ENCODE results near the gene C9orf153. TPM values are rescaled to one million over a fixed set of nuclear protein-coding genes. Genes with fewer than 3 reads are reported as not detected.

The C9orf153 gene
- total RNA-seq, 1 experiment from 2014 or later: not detected

GRCh38 chr9:86175223-86175622 lies 84.2 kb downstream of the C9orf153 start:
- H3K27ac ChIP-seq (ENCODE audit: low read depth, low read length): no peak overlapping the region
- H3K9me2 ChIP-seq (ENCODE audit: insufficient read depth): no peaks in the 10 kb centered on the region
- no peaks in the 10 kb centered on the region for H3K4me1 ChIP-seq (ENCODE audit: control insufficient read depth in 1 of 2, insufficient read depth in 2 of 2, low read length in 2 of 2)
- TF ChIP-seq CEBPB (IDR thresholded peaks at IDR 0.05; ENCODE audit: low read depth) (no peak), CTCF (IDR thresholded peaks at IDR 0.05 in 2 of 3, conservative IDR thresholded peaks at IDR 0.05 in 1 of 3; ENCODE audit: borderline replicate concordance in 1 of 3, insufficient read depth in 1 of 3, low read depth in 2 of 3, low read length in 2 of 3) (no peak), ATF3 (IDR thresholded peaks at IDR 0.05) (no peak)
- POLR2A ChIA-PET: no interaction called here
- no peak overlapping the region for H3K4me2 ChIP-seq (ENCODE audit: low read length)
- H3K9ac ChIP-seq (ENCODE audit: low read length): no peak overlapping the region
- H2AFZ ChIP-seq (ENCODE audit: low read depth, low read length, poor library complexity, severe bottlenecking): no peak overlapping the region
- no peak overlapping the region for H3K4me3 ChIP-seq (replicated peaks in 1 of 2; ENCODE audit: low read depth in 1 of 2, low read length in 2 of 2)
- CTCF ChIA-PET: no interaction called here
- intact Hi-C loops (cut with micrococcal nuclease): no loop called here
- H4K20me1 ChIP-seq (ENCODE audit: insufficient read depth): no peaks in the 10 kb centered on the region
- H3K27me3 ChIP-seq (ENCODE audit: insufficient read depth, low read length): no peaks in the 10 kb centered on the region
- no peak for DNase-seq (ENCODE audit: low read depth, low spot score)
- no peaks in the 10 kb centered on the region for H3K79me2 ChIP-seq (ENCODE audit: insufficient read depth, low read length)
- BruUV-seq (replicated peaks): no TSS peak
- no peaks in the 10 kb centered on the region for H3K9me3 ChIP-seq (ENCODE audit: control insufficient read depth in 1 of 2, insufficient read depth in 1 of 2, low read depth in 1 of 2, low read length in 2 of 2)
- ATAC-seq: no peak
- RAD21 ChIA-PET (ENCODE audit: low non-redundant PET in 1 of 2, low total read pairs in 2 of 2, uncharacterized antibody in 2 of 2, unreplicated experiment in 2 of 2): no interaction called here
- no peaks in the 10 kb centered on the region for H3K36me3 ChIP-seq (ENCODE audit: control insufficient read depth in 1 of 2, insufficient read depth in 2 of 2, low read length in 2 of 2)

Other genes starting within 250 kb of the C9orf153 start
- 69.8 TPM for gene GOLM1, start 160.1 kb downstream of the C9orf153 start, total RNA-seq (2021; ENCODE audit: unreplicated experiment)
- 25.7 TPM for gene ISCA1, start 22.9 kb upstream of the C9orf153 start, total RNA-seq (2021; ENCODE audit: unreplicated experiment)
- gene TUT7, start 94.8 kb upstream of the C9orf153 start, total RNA-seq (2021; ENCODE audit: unreplicated experiment): 23.1 TPM

Data from HCT116 (cell line).